Muscle layer of duodenum (tissue), 2 donors: ENCODE results near the gene SIM1.
"Not testable (repeated sequence)": the region's sequence is repeated elsewhere in the genome, so short reads cannot be mapped to it uniquely, and the experiment has no call there.

Experiments used
- H3K27ac ChIP-seq: one replicate; pipeline ENCODE4 v1.7.0; 2013; ENCODE audit warnings: mild to moderate bottlenecking, low read length
- H3K27me3 ChIP-seq: one replicate; pipeline ENCODE4 v1.7.0; 2013; ENCODE audit warnings: low read depth, mild to moderate bottlenecking, control low read depth, low read length
- H3K36me3 ChIP-seq, 2 donors: one replicate each; pipeline ENCODE4 v1.7.0; 2013; ENCODE audit warnings: low read length in 2 of 2, control low read depth in 1 of 2, mild to moderate bottlenecking in 1 of 2; ENCODE audit not compliant: insufficient read depth in 2 of 2, control insufficient read depth in 1 of 2
- H3K4me1 ChIP-seq, 2 donors: one replicate each; pipeline ENCODE4 v1.7.0; 2013; ENCODE audit warnings: low read length in 2 of 2, mild to moderate bottlenecking in 2 of 2, control low read depth in 1 of 2, moderate library complexity in 1 of 2; ENCODE audit not compliant: insufficient read depth in 2 of 2, control insufficient read depth in 1 of 2
- H3K4me3 ChIP-seq, 2 donors: one replicate each; pipeline ENCODE4 v1.7.0; 2013; ENCODE audit warnings: low read length in 2 of 2, low read depth in 1 of 2, mild to moderate bottlenecking in 1 of 2
- H3K9me3 ChIP-seq, 2 donors: one replicate each; pipeline ENCODE4 v1.7.0; 2013; ENCODE audit warnings: low read length in 2 of 2, control low read depth in 1 of 2, mild to moderate bottlenecking in 1 of 2; ENCODE audit not compliant: control insufficient read depth in 1 of 2
- donor health status: healthy.

Gene SIM1

DNA sequence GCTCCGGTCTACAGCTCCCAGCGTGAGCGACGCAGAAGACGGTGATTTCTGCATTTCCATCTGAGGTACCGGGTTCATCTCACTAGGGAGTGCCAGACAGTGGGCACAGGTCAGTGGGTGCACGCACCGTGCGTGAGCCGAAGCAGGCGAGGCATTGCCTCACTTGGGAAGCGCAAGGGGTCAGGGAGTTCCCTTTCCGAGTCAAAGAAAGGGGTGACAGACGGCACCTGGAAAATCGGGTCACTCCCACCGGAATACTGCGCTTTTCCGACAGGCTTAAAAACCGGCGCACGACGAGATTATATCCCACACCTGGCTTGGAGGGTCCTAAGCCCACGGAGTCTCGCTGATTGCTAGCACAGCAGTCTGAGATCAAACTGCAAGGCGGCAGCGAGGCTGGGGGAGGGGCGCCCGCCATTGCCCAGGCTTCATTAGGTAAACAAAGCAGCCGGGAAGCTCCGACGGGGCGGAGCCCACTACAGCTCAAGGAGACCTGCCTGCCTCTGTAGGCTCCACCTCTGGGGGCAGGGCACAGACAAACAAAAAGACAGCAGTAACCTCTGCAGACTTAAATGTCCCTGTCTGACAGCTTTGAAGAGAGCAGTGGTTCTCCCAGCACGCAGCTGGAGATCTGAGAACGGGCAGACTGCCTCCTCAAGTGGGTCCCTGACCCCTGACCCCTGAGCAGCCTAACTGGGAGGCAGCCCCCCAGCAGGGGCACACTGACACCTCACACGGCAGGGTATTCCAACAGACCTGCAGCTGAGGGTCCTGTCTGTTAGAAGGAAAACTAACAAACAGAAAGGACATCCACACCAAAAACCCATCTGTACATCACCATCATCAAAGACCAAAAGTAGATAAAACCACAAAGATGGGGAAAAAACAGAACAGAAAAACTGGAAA, 109.7 kb downstream of the SIM1 start:
- H3K36me3 ChIP-seq, H3K27ac ChIP-seq, H3K27me3 ChIP-seq, H3K9me3 ChIP-seq, H3K4me3 ChIP-seq, H3K4me1 ChIP-seq: not testable (repeated sequence)

DNA sequence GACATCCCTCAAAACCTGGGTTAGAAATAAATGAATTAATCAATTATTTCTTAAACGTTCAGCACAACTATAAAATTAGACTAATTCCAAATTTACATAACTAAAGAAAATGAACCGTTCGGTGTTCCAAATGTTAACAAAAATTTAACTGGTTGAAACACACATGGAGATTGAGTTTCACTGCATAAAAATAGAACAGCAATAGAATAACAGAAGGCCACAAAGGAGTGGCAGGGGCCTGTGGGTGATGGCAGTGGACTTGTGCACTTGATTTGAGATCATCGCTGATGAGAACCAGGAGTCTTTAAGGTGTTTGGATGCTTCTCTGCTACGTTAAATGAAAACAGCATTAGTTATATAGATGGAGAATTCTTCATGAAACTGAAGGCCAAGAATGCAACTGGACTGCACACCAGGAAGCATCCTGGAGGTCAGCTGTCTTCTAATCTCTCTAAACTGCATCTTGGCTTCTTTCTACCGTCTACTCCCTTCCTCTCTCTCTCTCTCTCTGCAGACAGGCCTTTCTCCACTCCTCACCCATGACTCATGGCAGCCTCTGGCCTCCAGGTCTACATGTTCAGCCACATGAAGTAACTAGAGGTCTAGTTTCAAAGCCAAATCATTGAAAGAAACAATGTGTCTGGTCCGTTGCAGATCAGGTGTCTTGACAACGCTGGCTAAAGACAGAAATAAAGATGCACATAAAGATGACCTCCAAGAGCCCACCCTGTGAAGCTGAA, 111.3 kb downstream of the SIM1 start:
- no peaks in the 10 kb centered on the region for H3K4me1 ChIP-seq
- no peaks in the 10 kb centered on the region for H3K27me3 ChIP-seq
- H3K36me3 ChIP-seq = no peaks in the 10 kb centered on the region
- no peak overlapping the region for H3K4me3 ChIP-seq
- no peak overlapping the region for H3K27ac ChIP-seq
- H3K9me3 ChIP-seq = no peaks in the 10 kb centered on the region

DNA sequence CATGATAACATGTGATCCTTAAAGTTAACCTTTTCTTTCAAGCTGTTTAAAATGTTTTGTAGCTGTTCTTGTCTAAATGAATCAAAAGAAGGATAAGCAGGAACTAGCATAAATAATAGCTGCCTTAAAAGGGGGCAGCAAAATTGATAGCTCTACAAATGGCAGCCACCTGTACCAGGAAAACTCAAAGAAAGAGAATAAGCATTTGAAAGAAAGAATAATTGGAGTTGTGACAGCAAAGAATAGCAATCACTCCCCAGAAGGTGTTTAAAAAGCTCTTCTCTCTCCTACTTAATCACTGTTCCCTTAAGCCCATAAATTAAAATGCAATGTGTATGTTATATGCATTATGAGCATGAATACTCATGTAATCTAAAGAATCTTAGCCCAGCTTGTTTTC, 114.6 kb downstream of the SIM1 start:
- H3K4me3 ChIP-seq = no peak overlapping the region
- H3K4me1 ChIP-seq = no peaks in the 10 kb centered on the region
- no peaks in the 10 kb centered on the region for H3K27me3 ChIP-seq
- H3K9me3 ChIP-seq = no peaks in the 10 kb centered on the region
- H3K36me3 ChIP-seq = no peaks in the 10 kb centered on the region
- no peak overlapping the region for H3K27ac ChIP-seq

DNA sequence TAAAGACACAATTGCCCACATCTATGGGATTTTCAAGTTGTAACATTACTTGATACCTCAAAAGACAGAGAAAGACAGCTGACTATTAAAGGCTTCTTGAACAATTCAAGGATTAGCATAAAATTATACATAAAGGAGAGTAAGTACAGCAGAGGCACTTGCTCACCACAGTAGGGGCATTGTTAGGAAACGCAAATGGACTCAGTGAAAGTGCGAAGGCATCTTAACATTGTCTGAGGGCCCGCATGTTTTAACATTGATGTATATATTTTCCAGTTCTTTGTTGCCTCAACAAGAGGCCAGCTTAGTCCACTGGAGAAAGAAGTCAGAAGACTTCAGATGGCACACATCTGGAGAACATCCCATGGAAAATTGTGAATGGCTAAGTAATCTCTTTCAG, 115.4 kb downstream of the SIM1 start:
- no peak overlapping the region for H3K27ac ChIP-seq
- H3K36me3 ChIP-seq = no peaks in the 10 kb centered on the region
- H3K4me3 ChIP-seq = no peak overlapping the region
- no peaks in the 10 kb centered on the region for H3K9me3 ChIP-seq
- H3K27me3 ChIP-seq = no peaks in the 10 kb centered on the region
- no peaks in the 10 kb centered on the region for H3K4me1 ChIP-seq

DNA sequence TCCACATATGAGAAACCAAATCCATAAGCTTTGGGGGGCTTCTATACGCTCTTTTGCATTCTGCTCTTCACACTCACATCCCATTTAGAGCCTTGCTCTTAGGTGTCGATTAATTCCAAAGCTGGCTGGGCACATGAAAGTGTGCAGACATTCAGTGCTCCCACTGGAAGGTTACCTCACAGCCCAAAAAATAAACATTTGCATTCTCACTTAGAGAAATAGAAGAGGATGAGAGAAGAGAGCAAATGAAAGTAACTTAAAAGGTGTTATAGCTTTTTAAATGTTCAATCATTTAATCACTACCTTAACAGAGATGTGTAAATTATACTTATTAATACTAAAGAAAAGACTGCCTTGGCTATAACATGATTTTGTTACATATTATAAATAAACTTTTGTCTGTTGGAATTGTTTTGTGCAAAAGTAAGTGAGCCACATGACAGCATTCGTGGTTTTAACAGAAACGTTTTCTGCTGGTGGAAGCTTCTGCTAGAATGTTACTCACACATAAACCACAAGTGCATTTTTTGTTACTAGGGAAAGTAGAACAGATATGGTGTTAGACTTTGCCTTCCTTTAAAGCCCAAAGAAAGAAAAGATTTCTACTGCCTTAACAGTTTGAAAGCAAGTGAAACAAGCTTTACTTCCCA, 116.7 kb downstream of the SIM1 start:
- Histone ChIP-seq H3K27ac (no peak overlapping the region), H3K27me3 (no peaks in the 10 kb centered on the region), H3K36me3 (no peaks in the 10 kb centered on the region)

DNA sequence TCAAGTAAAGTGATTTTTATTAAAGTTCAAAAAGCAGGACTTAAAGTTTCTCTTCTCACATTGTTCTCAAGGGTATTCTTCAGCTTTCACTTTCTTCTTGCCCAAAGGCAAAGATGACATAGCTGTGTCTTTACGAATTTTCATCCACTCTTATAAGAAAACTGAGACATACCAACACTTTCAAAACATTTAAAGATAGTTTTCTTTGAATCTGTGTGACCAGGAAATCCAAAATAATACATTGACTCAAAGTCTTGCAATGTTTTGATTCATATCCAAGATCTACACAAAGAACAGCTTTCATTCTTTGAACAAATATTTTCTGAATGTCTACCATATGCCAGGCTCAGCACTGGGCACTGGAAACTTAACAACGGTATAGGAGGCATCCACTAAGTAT, 117.9 kb downstream of the SIM1 start:
- no peak overlapping the region for H3K27ac ChIP-seq
- no peaks in the 10 kb centered on the region for H3K36me3 ChIP-seq
- H3K9me3 ChIP-seq = no peaks in the 10 kb centered on the region
- H3K27me3 ChIP-seq = no peaks in the 10 kb centered on the region
- no peaks in the 10 kb centered on the region for H3K4me1 ChIP-seq
- H3K4me3 ChIP-seq = no peak overlapping the region

More for the DNA sequence above, 116.7 kb downstream of the SIM1 start:
- Histone ChIP-seq H3K9me3 (no peaks in the 10 kb centered on the region), H3K4me1 (no peaks in the 10 kb centered on the region), H3K4me3 (no peak overlapping the region)

DNA sequence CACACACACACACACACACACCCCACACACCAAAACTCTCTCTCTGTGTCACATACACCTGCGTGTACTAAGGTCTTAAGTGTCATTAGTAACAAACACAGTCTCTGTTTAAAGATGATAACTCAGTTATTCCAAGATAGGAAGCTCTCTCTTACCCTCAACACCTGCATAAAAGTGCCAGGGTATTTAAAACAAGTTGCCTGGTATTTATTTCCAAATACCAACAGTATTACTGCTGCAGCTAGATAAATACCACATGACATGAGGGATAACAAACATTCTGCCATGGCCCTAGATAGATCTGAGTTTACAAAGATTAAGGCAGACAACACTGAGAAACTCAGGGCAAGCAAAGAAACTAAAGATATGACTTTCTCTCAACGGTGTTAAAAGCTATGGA, 118.5 kb downstream of the SIM1 start:
- Histone ChIP-seq H3K27ac (no peak overlapping the region), H3K4me1 (no peaks in the 10 kb centered on the region), H3K9me3 (no peaks in the 10 kb centered on the region), H3K36me3 (no peaks in the 10 kb centered on the region), H3K27me3 (no peaks in the 10 kb centered on the region), H3K4me3 (no peak overlapping the region)

DNA sequence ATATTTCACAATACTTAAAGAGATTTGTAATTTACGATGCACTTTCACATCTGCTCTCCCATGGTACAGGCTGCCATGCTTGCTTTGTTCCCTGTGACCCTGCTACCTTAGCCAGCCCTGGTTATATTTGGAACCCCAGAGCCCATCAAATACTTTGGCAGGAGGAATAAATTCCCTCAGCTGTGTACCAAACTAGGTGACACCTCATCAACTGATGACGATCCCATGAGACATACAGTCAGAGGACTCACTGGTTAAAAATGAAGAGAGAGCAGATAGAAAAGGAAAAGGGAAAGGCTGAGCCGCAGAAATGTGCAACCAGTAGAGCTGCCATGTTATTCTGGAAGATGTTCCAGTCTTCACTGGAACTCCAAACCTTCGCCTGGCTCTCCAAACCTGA, 120.0 kb downstream of the SIM1 start:
- H3K4me1 ChIP-seq = no peaks in the 10 kb centered on the region
- no peak overlapping the region for H3K4me3 ChIP-seq
- H3K36me3 ChIP-seq = no peaks in the 10 kb centered on the region
- no peaks in the 10 kb centered on the region for H3K27me3 ChIP-seq
- no peak overlapping the region for H3K27ac ChIP-seq
- H3K9me3 ChIP-seq = no peaks in the 10 kb centered on the region

DNA sequence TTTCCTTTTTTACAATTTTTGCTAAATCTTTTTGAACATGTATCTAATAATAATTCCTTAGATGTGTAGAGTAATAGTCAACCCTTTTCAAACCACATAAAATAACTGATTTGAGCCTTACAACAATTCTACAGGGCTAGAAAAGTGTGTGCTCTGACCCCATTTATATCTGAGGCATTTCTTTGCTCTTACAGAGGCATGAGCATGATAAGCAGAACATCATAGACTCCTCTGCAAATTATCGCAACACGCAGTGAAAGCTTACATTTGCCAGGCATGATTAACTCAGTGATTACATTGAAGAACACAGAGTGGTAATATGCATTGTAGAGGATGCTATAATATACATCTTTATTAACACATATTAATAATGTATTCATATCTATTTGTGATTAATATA, 120.4 kb downstream of the SIM1 start:
- Histone ChIP-seq H3K9me3 (no peaks in the 10 kb centered on the region), H3K36me3 (no peaks in the 10 kb centered on the region), H3K4me3 (no peak overlapping the region), H3K4me1 (no peaks in the 10 kb centered on the region), H3K27ac (no peak overlapping the region), H3K27me3 (no peaks in the 10 kb centered on the region)

DNA sequence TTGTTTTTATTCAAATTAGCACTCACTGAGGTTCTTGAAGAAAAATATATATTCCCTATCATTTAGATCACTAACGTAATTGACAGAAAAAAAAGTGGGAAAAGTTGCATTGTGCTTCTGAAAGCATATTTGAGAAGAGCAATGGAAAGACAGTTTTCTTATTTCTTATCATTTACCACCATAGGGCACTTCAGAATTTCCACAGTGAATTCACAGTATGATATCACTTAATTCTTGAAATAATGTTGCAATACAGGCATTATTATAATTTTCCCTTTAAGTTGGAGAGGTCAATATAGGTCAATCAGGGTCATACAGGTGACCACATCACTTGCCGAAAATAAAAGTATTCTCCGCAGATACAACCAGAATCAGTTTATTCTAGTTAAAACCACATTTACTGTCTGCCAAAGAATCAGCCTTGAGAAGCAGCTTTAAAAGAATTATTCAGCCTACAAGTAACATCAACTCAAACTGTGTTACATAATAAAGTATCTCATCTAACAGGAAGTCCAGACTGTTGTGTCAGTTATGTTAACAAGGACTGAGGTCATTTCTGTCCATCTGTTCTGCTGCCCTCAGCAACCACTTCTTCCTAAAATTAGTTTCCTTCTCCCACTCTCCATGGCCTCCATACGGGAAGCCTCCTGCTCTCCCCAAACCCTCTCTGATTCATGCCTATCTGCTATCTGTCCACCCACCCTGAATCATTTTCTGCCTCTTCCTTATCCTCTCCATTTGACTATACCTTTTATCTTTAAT, 121.2 kb downstream of the SIM1 start:
- Histone ChIP-seq H3K27me3 (no peaks in the 10 kb centered on the region), H3K36me3 (no peaks in the 10 kb centered on the region), H3K4me1 (no peaks in the 10 kb centered on the region), H3K4me3 (no peak overlapping the region), H3K9me3 (no peaks in the 10 kb centered on the region), H3K27ac (no peak overlapping the region)

DNA sequence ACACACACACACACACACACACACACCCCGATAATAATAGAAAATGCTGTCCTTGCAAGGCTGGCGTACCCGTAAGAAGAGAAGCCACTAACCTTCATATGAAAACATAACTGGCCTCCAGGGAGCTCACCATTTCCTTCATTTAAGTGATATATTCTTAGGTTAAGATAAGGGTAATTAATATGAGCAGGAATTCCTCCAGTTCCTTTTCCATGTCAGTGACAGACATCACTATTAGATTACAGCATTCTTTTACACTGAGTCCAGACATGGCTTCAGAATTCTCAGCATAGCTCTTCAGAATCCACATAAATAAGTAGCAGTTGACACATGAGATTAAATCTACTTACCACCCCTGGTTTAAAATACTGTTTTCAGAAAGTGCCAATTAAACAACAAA, 121.9 kb downstream of the SIM1 start:
- H3K27ac ChIP-seq = no peak overlapping the region
- H3K27me3 ChIP-seq = no peaks in the 10 kb centered on the region
- no peaks in the 10 kb centered on the region for H3K4me1 ChIP-seq
- no peak overlapping the region for H3K4me3 ChIP-seq
- no peaks in the 10 kb centered on the region for H3K36me3 ChIP-seq
- no peaks in the 10 kb centered on the region for H3K9me3 ChIP-seq
